Transverse colon (tissue), 4 donors: ENCODE results near the gene MTREX. TPM values are rescaled to one million over a fixed set of nuclear protein-coding genes. Genes with fewer than 3 reads are reported as not detected.

ENCODE experiments used
- DNase-seq: peaks from one replicate; pipeline ENCODE4 v3.0.0-alpha.2; 2019
- H3K27ac ChIP-seq, 4 donors: fragments of 200-600 bp; sonication (generic); 2 replicates each; pipeline ENCODE4 v1.5.1; 2016 to 2018; ENCODE audit warnings: inconsistent platforms in 4 of 4
- H3K27me3 ChIP-seq: fragments of 200-600 bp; sonication (generic); 2 replicates; pipeline ENCODE4 v1.5.1; 2017; ENCODE audit warnings: inconsistent platforms
- H3K36me3 ChIP-seq, 4 donors: fragments of 200-600 bp; sonication (generic); 2 replicates each; pipeline ENCODE4 v1.5.1; 2017 to 2019; ENCODE audit warnings: inconsistent platforms in 4 of 4
- H3K4me1 ChIP-seq, 4 donors: fragments of 200-600 bp; sonication (generic); 2 replicates each; pipeline ENCODE4 v1.5.1; 2017 to 2020; ENCODE audit warnings: inconsistent platforms in 4 of 4
- H3K4me3 ChIP-seq, 4 donors: fragments of 200-600 bp; sonication (generic); 1 replicate in 1 of 4; 2 replicates in 3 of 4; pipeline versions ENCODE4 v1.5.1 to v1.6.1; 2017 to 2019; ENCODE audit warnings: inconsistent platforms in 4 of 4
- H3K9me3 ChIP-seq, 2 donors: fragments of 200-600 bp; sonication (generic); 2 replicates each; pipeline ENCODE4 v1.5.1; 2017 to 2019; ENCODE audit warnings: inconsistent platforms in 2 of 2
- EP300 ChIP-seq: sonication (generic); formaldehyde crosslinking; IDR thresholded peaks from one replicate; pipeline ENCODE4 v1.6.1; 2017; ENCODE audit warnings: antibody characterized with exemption, low read depth
- POLR2A ChIP-seq: fragments of 450-650 bp; IDR thresholded peaks from one replicate; pipeline ENCODE4 v1.6.1; 2016; ENCODE audit warnings: antibody characterized with exemption, mild to moderate bottlenecking, moderate library complexity
- POLR2AphosphoS5 ChIP-seq, 3 donors: sonication (generic); formaldehyde crosslinking; IDR thresholded peaks; one replicate each; pipeline ENCODE4 v1.6.1; 2016; ENCODE audit warnings: antibody characterized with exemption in 3 of 3
- WGBS, 2 donors: methylation state at CpG; one replicate each; pipeline ENCODE4 v1.1.5; 2018; ENCODE audit warnings: low coverage in 1 of 2; 5-methylcytosine and 5-hydroxymethylcytosine counted together
- in situ Hi-C, 4 donors: fragments of 200-750 bp; cut with MboI; loops; one replicate each; pipeline versions ENCODE4 v1.15.0 to v1.15.1; 2017; ENCODE audit warnings: low sequenced_read_pairs in 3 of 4, low pct_ligation_motif_present in 1 of 4, low pct_unique_long_range_greater_than_20kb in 1 of 4
- intact Hi-C: fragments of 100-400 bp; cut with DNase I; formaldehyde crosslinking; loops from one replicate; pipeline ENCODE4 v1.15.1; 2023; ENCODE audit warnings: low total_unique reads
- total RNA-seq, 4 donors: library from RNA; depleted of rRNA; stranded (reverse); fragments of >200 nt; gene quantifications; one replicate each; pipeline ENCODE4 v1.1.0, GENCODE V29; 2016
- TF ChIP-seq, protein P1 (sequence below), 5 experiments: fragments of 200-600 bp in 3 of 5; fragments of 450-650 bp in 2 of 5; sonication (generic) in 3 of 5; IDR thresholded peaks; 1 replicate in 2 of 5; 2 replicates in 3 of 5; pipeline ENCODE4 v1.5.1; 2016 to 2017; ENCODE audit warnings: antibody characterized with exemption in 5 of 5, inconsistent platforms in 3 of 5, mild to moderate bottlenecking in 2 of 5, moderate library complexity in 1 of 5

The MTREX gene
- total RNA-seq, 4 donors from 2014 or later, result 29.5 to 85.9 (median 65.5) TPM

DNA sequence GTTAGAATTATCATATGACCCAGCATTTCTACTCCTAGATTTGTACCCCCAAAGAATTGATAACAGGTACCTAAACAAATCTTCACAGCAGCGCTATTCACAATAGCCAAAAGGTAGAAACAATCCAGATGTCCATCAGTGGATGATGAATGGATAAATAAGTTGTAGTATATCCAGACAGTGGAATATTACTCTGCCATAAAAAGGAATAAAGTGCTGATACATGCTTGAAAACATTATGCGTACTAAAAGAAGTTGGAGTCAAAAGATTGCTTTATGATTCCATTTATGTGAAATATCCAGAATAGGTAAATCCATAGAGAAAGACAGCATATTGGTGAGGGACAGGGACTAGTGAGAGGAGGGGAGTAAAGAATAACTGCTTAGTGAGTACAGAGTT is 26.0 kb downstream of the MTREX start:
- in situ Hi-C loops, result loop anchor here in 2 of 4 donors (10.0 to 25.0 kb wide), 2 partner anchors 353 to 371 kb away; no protein-coding TSS in a partner anchor

DNA sequence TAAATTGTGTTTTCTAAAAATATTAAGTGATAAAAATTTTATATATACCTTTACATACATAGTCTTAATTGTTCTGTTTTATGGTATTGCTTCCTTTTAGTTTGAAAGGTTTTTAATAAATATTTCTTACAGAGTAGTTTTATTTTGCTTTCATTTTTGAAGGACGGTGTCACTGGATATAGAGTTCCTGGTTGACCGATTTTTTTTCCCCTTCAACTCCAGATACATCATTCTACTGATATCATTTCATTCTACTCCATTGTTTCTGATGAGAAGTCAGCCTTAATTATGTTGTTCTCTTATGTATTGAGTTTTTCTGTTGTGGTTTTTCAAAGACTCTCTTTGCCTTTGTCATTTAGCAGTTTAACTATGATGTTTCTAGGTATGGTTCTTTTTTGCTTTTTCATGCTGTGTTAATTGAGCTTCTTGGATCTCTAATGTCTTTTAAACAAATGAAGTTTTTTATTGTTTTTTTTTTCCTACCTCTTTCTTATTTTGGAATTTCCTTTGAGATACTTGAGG is 30.4 kb downstream of the MTREX start:
- H3K27me3 ChIP-seq, result no peaks in the 10 kb centered on the region
- no peak overlapping the region for H3K27ac ChIP-seq
- intact Hi-C loops (no loop called here), in situ Hi-C loops (loop anchor here in 2 of 4 donors (10.0 to 25.0 kb wide), 2 partner anchors 349 to 367 kb away; no protein-coding TSS in a partner anchor)
- TF ChIP-seq POLR2AphosphoS5 (IDR thresholded peaks at IDR 0.05), result no peak
- TF ChIP-seq POLR2A, result no peak
- TF ChIP-seq EP300, result no peak
- TF ChIP-seq, protein P1, sequence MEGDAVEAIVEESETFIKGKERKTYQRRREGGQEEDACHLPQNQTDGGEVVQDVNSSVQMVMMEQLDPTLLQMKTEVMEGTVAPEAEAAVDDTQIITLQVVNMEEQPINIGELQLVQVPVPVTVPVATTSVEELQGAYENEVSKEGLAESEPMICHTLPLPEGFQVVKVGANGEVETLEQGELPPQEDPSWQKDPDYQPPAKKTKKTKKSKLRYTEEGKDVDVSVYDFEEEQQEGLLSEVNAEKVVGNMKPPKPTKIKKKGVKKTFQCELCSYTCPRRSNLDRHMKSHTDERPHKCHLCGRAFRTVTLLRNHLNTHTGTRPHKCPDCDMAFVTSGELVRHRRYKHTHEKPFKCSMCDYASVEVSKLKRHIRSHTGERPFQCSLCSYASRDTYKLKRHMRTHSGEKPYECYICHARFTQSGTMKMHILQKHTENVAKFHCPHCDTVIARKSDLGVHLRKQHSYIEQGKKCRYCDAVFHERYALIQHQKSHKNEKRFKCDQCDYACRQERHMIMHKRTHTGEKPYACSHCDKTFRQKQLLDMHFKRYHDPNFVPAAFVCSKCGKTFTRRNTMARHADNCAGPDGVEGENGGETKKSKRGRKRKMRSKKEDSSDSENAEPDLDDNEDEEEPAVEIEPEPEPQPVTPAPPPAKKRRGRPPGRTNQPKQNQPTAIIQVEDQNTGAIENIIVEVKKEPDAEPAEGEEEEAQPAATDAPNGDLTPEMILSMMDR (IDR thresholded peaks at IDR 0.05), result no peak
- no peak for DNase-seq
- no peak overlapping the region for H3K4me3 ChIP-seq
- peaks cover 0 to 5% (median 0%) of the 10 kb centered on the region in 4 donors for H3K4me1 ChIP-seq
- peaks cover 0 to 31% (median 4%) of the 10 kb centered on the region in 4 donors for H3K36me3 ChIP-seq
- no peaks in the 10 kb centered on the region for H3K9me3 ChIP-seq
- WGBS, 2 donors, result 65 to 88% methylated on average over 2 of the region's 2 CpGs

More for the DNA sequence above, 26.0 kb downstream of the MTREX start:
- no peak for DNase-seq
- Histone ChIP-seq H3K4me1 (peaks cover 0 to 5% (median 0%) of the 10 kb centered on the region in 4 donors), H3K4me3 (no peak overlapping the region), H3K27ac (no peak overlapping the region), H3K27me3 (no peaks in the 10 kb centered on the region), H3K36me3 (peaks cover 0 to 19% (median 2%) of the 10 kb centered on the region in 4 donors), H3K9me3 (no peaks in the 10 kb centered on the region)
- intact Hi-C loops, result no loop called here
- WGBS, 2 donors, result 94 to 100% methylated on average over 2 of the region's 2 CpGs
- no peak for TF ChIP-seq POLR2A
- TF ChIP-seq, protein P1 (IDR thresholded peaks at IDR 0.05), result no peak
- TF ChIP-seq EP300, result no peak
- no peak for TF ChIP-seq POLR2AphosphoS5 (IDR thresholded peaks at IDR 0.05)

DNA sequence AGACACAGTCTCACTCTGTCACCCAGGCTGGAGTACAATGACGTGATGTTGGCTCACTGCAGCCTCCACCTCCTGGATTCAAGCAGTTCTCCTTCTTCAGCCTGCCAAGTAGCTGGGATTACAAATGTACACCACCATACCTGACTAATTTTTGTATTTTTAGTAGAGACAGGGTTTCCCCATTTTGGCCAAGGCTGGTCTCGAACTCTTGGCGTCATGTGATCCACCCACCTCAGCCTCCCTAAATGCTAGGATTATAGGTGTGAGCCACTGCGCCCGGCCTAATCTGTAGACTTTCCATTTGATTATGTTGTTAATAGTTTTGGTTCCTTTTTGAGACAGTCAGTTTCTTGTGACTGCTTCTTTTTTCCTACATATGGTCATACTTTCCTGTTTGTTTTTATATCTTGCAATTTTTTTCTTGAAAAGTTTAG is 31.0 kb downstream of the MTREX start:
- TF ChIP-seq EP300, result no peak
- no peak for TF ChIP-seq POLR2AphosphoS5 (IDR thresholded peaks at IDR 0.05)
- no peak for DNase-seq
- intact Hi-C loops (no loop called here), in situ Hi-C loops (loop anchor here in 2 of 4 donors (10.0 to 25.0 kb wide), 2 partner anchors 348 to 366 kb away; no protein-coding TSS in a partner anchor)
- Histone ChIP-seq H3K4me1 (peaks cover 0 to 5% (median under 1%) of the 10 kb centered on the region in 4 donors), H3K36me3 (peaks cover 0 to 37% (median 4%) of the 10 kb centered on the region in 4 donors), H3K27ac (no peak overlapping the region), H3K27me3 (no peaks in the 10 kb centered on the region), H3K9me3 (no peaks in the 10 kb centered on the region), H3K4me3 (no peak overlapping the region)
- 77 to 80% methylated on average over 1 to 5 of the region's 5 CpGs for WGBS, 2 donors

DNA sequence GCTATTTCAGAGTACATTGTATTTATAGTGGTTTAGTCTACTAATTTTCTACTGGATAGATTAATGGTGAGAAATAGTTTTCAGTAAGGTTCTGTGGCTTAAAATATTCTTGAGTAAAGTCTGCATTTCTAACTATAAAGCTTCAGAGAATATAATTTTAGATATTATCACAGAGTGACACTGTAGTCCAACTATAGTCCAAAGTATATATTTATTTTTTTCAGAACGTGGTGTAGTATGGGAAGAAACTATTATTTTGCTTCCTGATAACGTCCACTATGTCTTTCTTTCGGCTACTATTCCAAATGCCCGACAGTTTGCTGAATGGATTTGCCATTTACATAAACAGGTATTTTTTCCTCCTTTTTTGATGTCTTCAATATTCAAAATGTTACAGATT is 35.3 kb downstream of the MTREX start:
- H3K36me3 ChIP-seq, result peaks cover 0 to 58% (median 15%) of the 10 kb centered on the region in 4 donors
- WGBS, 2 donors, result 84 to 89% methylated on average over 4 of the region's 4 CpGs
- in situ Hi-C loops (loop anchor here in 2 of 4 donors (10.0 to 25.0 kb wide), 2 partner anchors 342 to 344 kb away; no protein-coding TSS in a partner anchor), intact Hi-C loops (loop anchor here (10.0 kb wide), 1 partner anchor 352 kb away; no protein-coding TSS in a partner anchor)
- peaks cover 0 to 9% (median 2%) of the 10 kb centered on the region in 4 donors for H3K4me1 ChIP-seq
- H3K27me3 ChIP-seq, result no peaks in the 10 kb centered on the region
- no peak for DNase-seq
- no peak for TF ChIP-seq EP300
- TF ChIP-seq POLR2AphosphoS5 (IDR thresholded peaks at IDR 0.05), result no peak
- TF ChIP-seq, protein P1 (IDR thresholded peaks at IDR 0.05), result no peak
- no peak for TF ChIP-seq POLR2A
- no peaks in the 10 kb centered on the region for H3K9me3 ChIP-seq
- no peak overlapping the region for H3K27ac ChIP-seq
- H3K4me3 ChIP-seq, result no peak overlapping the region
